GM10248 (cell line): ENCODE data around the gene CES4A.

Source experiments
- CTCF ChIA-PET: fragments of 300-600 bp; sonication (Branson Sonifier 250); formaldehyde crosslinking; extraction: SDS; loops from one replicate; lab custom pipeline; 2021; ENCODE audit warnings: antibody characterized with exemption; lab: Yijun Ruan, JAX
- POLR2A ChIA-PET: fragments of 350-650 bp; sonication (Branson Sonifier 250); formaldehyde crosslinking; extraction: SDS; loops from one replicate; lab custom pipeline; 2020; ENCODE audit warnings: antibody characterized with exemption; lab: Yijun Ruan, JAX
- DNase-seq: peaks from one replicate; pipeline ENCODE4 v3.0.0; 2012; ENCODE audit errors: extremely low spot score
- CTCF ChIP-seq: IDR thresholded peaks from 2 replicates; pipeline ENCODE4 v1.5.1; 2012; ENCODE audit warnings: mild to moderate bottlenecking, low read depth; ENCODE audit errors: extremely low read depth, missing control alignments, control extremely low read depth

The CES4A gene

GRCh38 chr16:67024384-67025209, 36.2 kb downstream of the CES4A start:
- ChIA-PET CTCF (interaction anchor here (0.9 to 4.4 kb wide), 5 partner anchors 7 to 78 kb away, joined by 3 to 59 read pairs (median 7); no protein-coding TSS in a partner anchor), POLR2A (no interaction called here)
- no peak for TF ChIP-seq CTCF
- DNase-seq = no peak

GRCh38 chr16:67025210-67025550, 36.8 kb downstream of the CES4A start:
- TF ChIP-seq CTCF = no peak
- DNase-seq = no peak
- ChIA-PET POLR2A (no interaction called here), CTCF (interaction anchor here (1.5 to 4.4 kb wide), 4 partner anchors 7 to 77 kb away, joined by 4 to 59 read pairs (median 8); no protein-coding TSS in a partner anchor)

GRCh38 chr16:67026570-67026969, 38.2 kb downstream of the CES4A start:
- CTCF ChIA-PET = interaction anchor here (1.1 to 5.6 kb wide), 7 partner anchors 9 to 131 kb away, joined by 3 to 59 read pairs (median 9); no protein-coding TSS in a partner anchor

GRCh38 chr16:67027046-67027445, 38.7 kb downstream of the CES4A start:
- CTCF ChIA-PET = interaction anchor here (1.1 to 5.6 kb wide), 5 partner anchors 9 to 131 kb away, joined by 3 to 59 read pairs (median 12); no protein-coding TSS in a partner anchor
- no peak for DNase-seq
- no peak for TF ChIP-seq CTCF
- POLR2A ChIA-PET = interaction anchor here (0.6 kb wide), 1 partner anchor 94 kb away, joined by 3 read pairs; no protein-coding TSS in a partner anchor

More at GRCh38 chr16:67026570-67026969, 38.2 kb downstream of the CES4A start:
- POLR2A ChIA-PET = no interaction called here
- no peak for DNase-seq
- TF ChIP-seq CTCF = no peak

- no peak for DNase-seq
- ChIA-PET CTCF (interaction anchor here (0.7 to 5.6 kb wide), 8 partner anchors 9 to 371 kb away, joined by 3 to 59 read pairs (median 4); no protein-coding TSS in a partner anchor), POLR2A (interaction anchor here (0.7 kb wide), 1 partner anchor 88 kb away, joined by 13 read pairs; no protein-coding TSS in a partner anchor)
- TF ChIP-seq CTCF = no peak
These were observed 39.8 kb downstream of the CES4A start for GRCh38 chr16:67028167-67028695.

- peak; percentile 98 for DNase-seq
- TF ChIP-seq CTCF = no peak
- ChIA-PET CTCF (interaction anchor here (1.0 to 5.6 kb wide), 7 partner anchors 9 to 371 kb away, joined by 3 to 59 read pairs (median 4); no protein-coding TSS in a partner anchor), POLR2A (interaction anchor here (0.7 kb wide), 1 partner anchor 87 kb away, joined by 13 read pairs; no protein-coding TSS in a partner anchor)
These were observed 40.4 kb downstream of the CES4A start, which contains the start of gene CBFB for GRCh38 chr16:67028696-67029253. Gene CBFB, plus strand, starts transcription at chr16:67029149. Its CDS starts 259 bp downstream, at chr16:67029408.
